SK-N-SH (cell line): ENCODE results near the gene ASPG. TPM values are rescaled to one million over a fixed set of nuclear protein-coding genes. Genes with fewer than 3 reads are reported as not detected.

ENCODE experiments used
- CTCF ChIA-PET: fragments of 300-600, 350-600 bp; formaldehyde crosslinking; extraction: SDS; loops from one replicate; lab custom pipeline; 2021; lab: Yijun Ruan, JAX
- POLR2A ChIA-PET: fragments of 350-600 bp; sonication (Branson Sonifier 250); formaldehyde crosslinking; extraction: SDS; loops from one replicate; lab custom pipeline; 2020; ENCODE audit warnings: antibody characterized with exemption, inconsistent platforms; lab: Yijun Ruan, JAX
- DNase-seq: peaks from one replicate; pipeline ENCODE4 v3.0.0; 2012
- H2AFZ ChIP-seq: fragments of 200-600 bp; sonication (generic); 2 replicates; pipeline ENCODE4 v1.8.1; 2016; ENCODE audit warnings: antibody characterized with exemption, mild to moderate bottlenecking, low read depth
- H3F3A ChIP-seq: fragments of 200-600 bp; sonication (generic); replicated peaks from 2 replicates; pipeline ENCODE3; 2016; ENCODE audit warnings: antibody characterized with exemption, mild to moderate bottlenecking; ENCODE audit not compliant: insufficient read depth
- H3K27ac ChIP-seq, 2 experiments: fragments of 200-500 bp in 1 of 2; fragments of 200-600 bp in 1 of 2; sonication (Bioruptor generic) in 1 of 2; sonication (generic), shearing (Covaris generic) in 1 of 2; 2 replicates each; pipeline versions ENCODE4 v1.5.1 to v1.6.1; 2014 to 2016; ENCODE audit warnings: low read depth in 2 of 2, inconsistent platforms in 1 of 2, low read length in 1 of 2, mild to moderate bottlenecking in 1 of 2, mixed read lengths in 1 of 2
- H3K27me3 ChIP-seq: fragments of 200-600 bp; sonication (generic), shearing (Covaris generic); 2 replicates; pipeline ENCODE4 v1.6.1; 2016; ENCODE audit warnings: mixed run types; ENCODE audit not compliant: insufficient read depth
- H3K36me3 ChIP-seq, 2 experiments: fragments of 200-500 bp in 1 of 2; fragments of 200-600 bp in 1 of 2; sonication (Bioruptor generic) in 1 of 2; sonication (generic) in 1 of 2; replicated peaks in 1 of 2; 2 replicates each; pipeline versions ENCODE3 to v1.5.1; 2014 to 2016; ENCODE audit warnings: low read length in 1 of 2, mild to moderate bottlenecking in 1 of 2; ENCODE audit not compliant: insufficient read depth in 2 of 2, control insufficient read depth in 1 of 2
- H3K4me1 ChIP-seq, 2 experiments: fragments of 200-500 bp in 1 of 2; fragments of 200-600 bp in 1 of 2; sonication (Bioruptor generic) in 1 of 2; sonication (generic), shearing (Covaris generic) in 1 of 2; 2 replicates each; pipeline versions ENCODE4 v1.5.1 to v1.6.1; 2014 to 2016; ENCODE audit warnings: low read depth in 1 of 2, low read length in 1 of 2, mixed run types in 1 of 2; ENCODE audit not compliant: insufficient read depth in 2 of 2, control insufficient read depth in 1 of 2
- H3K4me2 ChIP-seq: fragments of 200-600 bp; sonication (generic), shearing (Covaris generic); 2 replicates; pipeline ENCODE4 v1.6.1; 2017; ENCODE audit warnings: mixed run types
- H3K4me3 ChIP-seq, 2 experiments: fragments of 200-500 bp in 1 of 2; fragments of 200-600 bp in 1 of 2; sonication (Bioruptor generic) in 1 of 2; sonication (generic), shearing (Covaris generic) in 1 of 2; 2 replicates each; pipeline versions ENCODE4 v1.5.1 to v1.8.1; 2014 to 2016; ENCODE audit warnings: low read depth in 2 of 2, inconsistent platforms in 1 of 2, low read length in 1 of 2, mild to moderate bottlenecking in 1 of 2, mixed read lengths in 1 of 2, moderate library complexity in 1 of 2
- H3K79me2 ChIP-seq: fragments of 200-600 bp; sonication (generic); 2 replicates; pipeline ENCODE4 v1.8.1; 2017; ENCODE audit warnings: mild to moderate bottlenecking; ENCODE audit not compliant: insufficient read depth
- H3K9ac ChIP-seq: fragments of 200-600 bp; sonication (generic); 2 replicates; pipeline ENCODE4 v1.6.1; 2017; ENCODE audit warnings: mixed run types
- H3K9me2 ChIP-seq: fragments of 200-600 bp; sonication (generic); 2 replicates; pipeline ENCODE4 v1.6.1; 2017; ENCODE audit warnings: mixed run types
- H3K9me3 ChIP-seq: fragments of 200-600 bp; sonication (generic); 2 replicates; pipeline ENCODE4 v1.6.1; 2017; ENCODE audit warnings: mixed run types, mild to moderate bottlenecking, moderate library complexity
- H4K20me1 ChIP-seq: fragments of 200-600 bp; sonication (generic); 2 replicates; pipeline ENCODE4 v1.6.1; 2017; ENCODE audit warnings: mild to moderate bottlenecking, mixed run types; ENCODE audit not compliant: insufficient read depth
- CTCF ChIP-seq: fragments of 200-600 bp; sonication (generic); IDR thresholded peaks from 2 replicates; pipeline ENCODE4 v1.6.1; 2017; ENCODE audit warnings: antibody characterized with exemption, mild to moderate bottlenecking, moderate library complexity
- FOSL2 ChIP-seq: IDR thresholded peaks from 2 replicates; pipeline ENCODE4 v1.4.0; 2012; ENCODE audit warnings: low read depth, mild to moderate bottlenecking, moderate library complexity, borderline replicate concordance
- FOXJ3 ChIP-seq: sonication (generic); formaldehyde crosslinking; IDR thresholded peaks from 2 replicates; pipeline ENCODE4 v1.5.1; 2020; ENCODE audit warnings: mild to moderate bottlenecking, missing genetic modification reagents
- FOXM1 ChIP-seq: IDR thresholded peaks from 2 replicates; pipeline ENCODE4 v1.4.0; 2012; ENCODE audit warnings: low read depth, mild to moderate bottlenecking
- GATA2 ChIP-seq: sonication (generic); formaldehyde crosslinking; IDR thresholded peaks from 2 replicates; pipeline ENCODE4 v1.5.0; 2020; ENCODE audit warnings: mild to moderate bottlenecking, missing genetic modification reagents
- MAX ChIP-seq: IDR thresholded peaks from 2 replicates; pipeline ENCODE4 v1.4.0; 2012; ENCODE audit warnings: low read depth
- MEF2A ChIP-seq: IDR thresholded peaks from 2 replicates; pipeline ENCODE4 v1.4.0; 2012; ENCODE audit warnings: low read depth, borderline replicate concordance
- MXI1 ChIP-seq: IDR thresholded peaks from 2 replicates; pipeline ENCODE4 v1.6.1; 2012; ENCODE audit warnings: mild to moderate bottlenecking, low read depth, low read length, improper control_type of control experiment
- PBX3 ChIP-seq: IDR thresholded peaks from 2 replicates; pipeline ENCODE4; 2012
- REST ChIP-seq: IDR thresholded peaks from 2 replicates; pipeline ENCODE4 v1.6.1; 2012; ENCODE audit warnings: mild to moderate bottlenecking, low read depth, low read length, moderate library complexity
- TAF1 ChIP-seq: IDR thresholded peaks from 2 replicates; pipeline ENCODE4 v1.6.1; 2012; ENCODE audit warnings: low read depth, mild to moderate bottlenecking, low read length, moderate library complexity, borderline replicate concordance
- TCF12 ChIP-seq: IDR thresholded peaks from 2 replicates; pipeline ENCODE4 v1.4.0; 2012
- TEAD4 ChIP-seq: IDR thresholded peaks from 2 replicates; pipeline ENCODE4 v1.4.0; 2012; ENCODE audit warnings: mild to moderate bottlenecking, borderline replicate concordance; ENCODE audit not compliant: insufficient read depth
- USF2 ChIP-seq: fragments of 150-350 bp; IDR thresholded peaks from 2 replicates; pipeline ENCODE4 v1.6.1; 2017; ENCODE audit warnings: antibody characterized with exemption, low read length, low read depth, borderline replicate concordance
- YY1 ChIP-seq: IDR thresholded peaks from 2 replicates; pipeline ENCODE4 v1.4.0; 2012; ENCODE audit warnings: low read depth, mild to moderate bottlenecking
- WGBS: methylation state at CpG from one replicate; pipeline ENCODE4 v1.1.6; 2017; ENCODE audit warnings: low lambda C conversion rate; 5-methylcytosine and 5-hydroxymethylcytosine counted together
- polyA plus RNA-seq, 3 experiments: library from polyadenylated mRNA; depleted of rRNA; stranded (reverse); fragments of >200 nt; gene quantifications; 2 replicates each; pipeline ENCODE4 v1.2.3, GENCODE V29; 2012

The ASPG gene
- polyA plus RNA-seq, 1 of the 3 experiments (the other 2 are of a cell fraction), result not detected

GRCh38 chr14:104158827-104159798, 73.6 kb downstream of the ASPG start (continued):
- no peak for TF ChIP-seq REST
- TF ChIP-seq, all 33 proteins: peak for 8

- Histone ChIP-seq H2AFZ (no peak overlapping the region), H3K27ac (peak overlapping the region in 1 of 2 experiments; percentile 96; a peak in 1 of 4 replicates), H4K20me1 (no peaks in the 10 kb centered on the region), H3K9ac (no peak overlapping the region), H3F3A (no peaks in the 10 kb centered on the region), H3K4me2 (no peak overlapping the region), H3K9me2 (no peaks in the 10 kb centered on the region), H3K79me2 (no peaks in the 10 kb centered on the region), H3K27me3 (no peaks in the 10 kb centered on the region), H3K36me3 (no peaks in the 10 kb centered on the region), H3K9me3 (no peaks in the 10 kb centered on the region), H3K4me3 (no peak overlapping the region), H3K4me1 (peaks cover 0 to 66% of the 10 kb centered on the region in 2 experiments; a peak in 1 of 4 replicates)
- no peak for DNase-seq
- ChIA-PET CTCF (interaction anchor here (2.0 kb wide), 2 partner anchors 10 to 64 kb away, joined by 5 to 7 read pairs; no protein-coding TSS in a partner anchor), POLR2A (interaction anchor here (1.2 kb wide), 1 partner anchor 9 kb away, joined by 3 read pairs; no protein-coding TSS in a partner anchor)
- 94% methylated on average over 6 of the region's 9 CpGs for WGBS
- TF ChIP-seq YY1 (no peak), TCF12 (no peak), FOSL2 (no peak), MXI1 (no peak), USF2 (no peak), REST (no peak), GATA2 (no peak), MAX (no peak), TAF1 (no peak), MEF2A (no peak), FOXM1 (no peak), CTCF (no peak), FOXJ3 (no peak), TEAD4 (no peak), PBX3 (no peak)
Observed at GRCh38 chr14:104159990-104160389, 74.5 kb downstream of the ASPG start.
